ENCODE data around the gene SEMA4D.

GRCh38 chr9:89543111-89543510, 45.2 kb upstream of the SEMA4D start:
- TF ChIP-seq CTCF (IDR thresholded peaks at IDR 0.05 in 4 of 5, conservative IDR thresholded peaks at IDR 0.05 in 1 of 5) = no peak
- TF ChIP-seq POLR2A (IDR thresholded peaks at IDR 0.05) = no peak

Data from gastrocnemius medialis (tissue), 4 donors.